ENCODE data around the gene PPP1R14D.

DNA sequence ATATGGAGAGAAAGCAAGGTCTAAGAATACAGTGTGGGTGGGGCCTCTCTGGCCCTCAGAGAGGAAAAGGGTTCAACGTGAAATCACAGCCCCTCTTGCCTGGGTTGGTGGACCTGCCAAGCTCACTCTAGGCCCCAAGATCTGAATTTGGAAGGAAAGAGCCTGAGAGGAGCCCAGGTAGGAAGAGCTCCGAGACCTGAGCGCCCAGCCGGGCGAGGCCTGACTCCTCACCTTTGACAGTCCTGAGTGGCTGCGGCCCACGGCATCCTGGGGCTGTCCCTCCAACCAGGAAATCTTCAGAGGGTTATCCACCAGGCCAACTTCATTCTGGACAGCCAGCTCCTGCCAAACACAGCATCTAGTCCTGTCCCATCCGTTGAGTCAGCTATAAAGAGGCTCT, 55.0 kb downstream of the PPP1R14D start:
- TF ChIP-seq, protein P1, sequence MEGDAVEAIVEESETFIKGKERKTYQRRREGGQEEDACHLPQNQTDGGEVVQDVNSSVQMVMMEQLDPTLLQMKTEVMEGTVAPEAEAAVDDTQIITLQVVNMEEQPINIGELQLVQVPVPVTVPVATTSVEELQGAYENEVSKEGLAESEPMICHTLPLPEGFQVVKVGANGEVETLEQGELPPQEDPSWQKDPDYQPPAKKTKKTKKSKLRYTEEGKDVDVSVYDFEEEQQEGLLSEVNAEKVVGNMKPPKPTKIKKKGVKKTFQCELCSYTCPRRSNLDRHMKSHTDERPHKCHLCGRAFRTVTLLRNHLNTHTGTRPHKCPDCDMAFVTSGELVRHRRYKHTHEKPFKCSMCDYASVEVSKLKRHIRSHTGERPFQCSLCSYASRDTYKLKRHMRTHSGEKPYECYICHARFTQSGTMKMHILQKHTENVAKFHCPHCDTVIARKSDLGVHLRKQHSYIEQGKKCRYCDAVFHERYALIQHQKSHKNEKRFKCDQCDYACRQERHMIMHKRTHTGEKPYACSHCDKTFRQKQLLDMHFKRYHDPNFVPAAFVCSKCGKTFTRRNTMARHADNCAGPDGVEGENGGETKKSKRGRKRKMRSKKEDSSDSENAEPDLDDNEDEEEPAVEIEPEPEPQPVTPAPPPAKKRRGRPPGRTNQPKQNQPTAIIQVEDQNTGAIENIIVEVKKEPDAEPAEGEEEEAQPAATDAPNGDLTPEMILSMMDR (IDR thresholded peaks at IDR 0.05): no peak
- no peak for TF ChIP-seq POLR2A (IDR thresholded peaks at IDR 0.05)
